ENCODE measurements around the gene SETD7.

The SETD7 gene

DNA sequence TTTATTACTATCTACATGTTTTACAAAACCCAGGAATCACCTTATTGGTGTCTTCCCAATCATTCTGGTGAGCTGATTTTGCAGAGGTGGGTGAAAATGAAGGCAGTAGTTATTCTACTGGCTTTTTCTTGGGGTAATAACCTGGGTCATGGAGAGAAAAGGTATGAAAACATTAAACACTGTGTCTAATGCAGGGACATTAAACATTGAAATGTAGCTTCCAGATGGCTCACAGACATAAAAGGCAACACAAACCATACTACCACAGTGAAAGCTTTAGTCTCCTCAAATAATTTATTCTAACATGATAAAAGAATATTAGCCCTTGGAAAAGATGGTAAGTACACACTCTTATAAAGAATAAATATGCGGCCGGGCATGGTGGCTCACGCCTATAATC lies 8.0 kb downstream of the SETD7 start:
- DNase-seq, result no peak

DNA sequence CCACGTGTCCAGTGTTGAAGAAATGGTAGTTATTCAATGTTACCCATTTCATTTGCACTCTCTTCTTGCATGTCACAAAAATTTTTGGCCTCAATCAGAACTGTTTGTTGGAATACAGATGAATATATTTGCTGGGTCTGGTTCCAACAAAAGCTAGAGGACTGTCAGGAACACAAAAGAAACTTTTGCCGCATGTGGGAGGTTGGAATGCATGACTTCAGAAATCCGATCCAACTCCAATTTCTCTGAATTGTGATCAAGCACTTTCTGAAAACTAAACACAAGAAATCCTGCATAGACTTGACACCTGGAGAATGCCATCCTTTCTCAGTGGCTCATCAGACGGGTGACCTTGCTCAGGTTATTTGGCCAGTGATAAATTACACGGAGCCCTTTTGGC lies 15.4 kb downstream of the SETD7 start:
- DNase-seq, result no peak

- DNase-seq, result no peak
These were observed 15.9 kb downstream of the SETD7 start for GRCh38 chr4:139540161-139540560.

GRCh38 chr4:139537292-139537691 lies 18.7 kb downstream of the SETD7 start:
- no peak for DNase-seq

DNA sequence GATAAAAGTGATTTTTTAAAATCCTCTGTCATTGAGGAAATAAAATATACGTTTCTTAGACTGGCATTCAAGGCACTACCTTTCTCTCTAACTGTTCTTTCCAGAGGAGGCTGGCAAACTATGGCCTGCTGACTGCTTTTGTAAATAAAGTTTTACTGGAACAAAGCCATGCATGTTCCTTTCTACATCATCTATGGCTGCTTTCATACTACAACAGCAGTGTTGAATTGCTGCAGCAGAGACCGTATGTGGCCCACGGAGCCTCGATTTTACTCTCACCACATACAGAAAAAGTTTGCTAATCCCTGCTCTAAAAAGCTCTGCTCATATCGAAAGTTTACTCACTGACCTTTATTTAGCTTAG lies 20.2 kb downstream of the SETD7 start:
- DNase-seq, result no peak

- DNase-seq, result no peak
These were observed 20.7 kb downstream of the SETD7 start for GRCh38 chr4:139535228-139535870.

- no peak for DNase-seq
These were observed 21.6 kb downstream of the SETD7 start for GRCh38 chr4:139534287-139534950.

DNA sequence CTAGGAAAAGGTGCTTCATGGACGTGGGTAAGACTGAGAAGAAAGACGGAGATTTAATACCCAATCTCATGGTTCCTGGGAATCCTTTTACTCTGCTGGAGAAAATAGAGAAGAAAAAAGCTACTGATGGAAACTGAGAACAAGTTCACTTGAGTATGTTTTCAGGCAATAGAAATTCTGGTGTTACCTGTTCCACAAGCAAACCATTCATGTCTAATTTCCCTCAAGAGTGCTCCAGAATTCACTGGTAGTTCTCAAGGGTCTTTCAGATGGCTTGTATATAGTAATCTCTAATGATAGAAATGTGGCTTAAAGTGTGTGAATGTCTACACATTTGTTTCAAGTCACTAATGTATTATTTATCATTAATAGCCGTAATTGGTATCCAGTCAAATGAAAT lies 22.5 kb downstream of the SETD7 start:
- DNase-seq, result no peak

DNA sequence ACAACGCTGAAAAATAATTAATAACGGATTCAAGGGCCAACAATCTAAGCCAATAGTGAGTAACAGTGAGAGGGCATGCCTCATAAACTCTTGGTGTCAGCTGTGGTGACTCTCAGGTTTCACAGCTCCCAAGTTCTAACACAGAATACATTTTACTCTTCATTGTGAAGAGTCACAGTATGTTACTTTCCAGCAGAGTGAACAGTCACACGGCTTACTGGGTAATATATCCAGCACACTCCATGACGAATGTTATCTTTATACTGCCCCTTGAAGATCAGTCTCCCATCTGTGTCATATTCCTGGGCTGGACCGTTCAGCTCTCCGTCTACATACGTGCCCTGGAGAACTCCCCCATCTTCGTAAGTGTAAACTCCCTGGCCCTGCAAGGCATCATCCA lies 23.1 kb downstream of the SETD7 start:
- DNase-seq, result no peak

DNA sequence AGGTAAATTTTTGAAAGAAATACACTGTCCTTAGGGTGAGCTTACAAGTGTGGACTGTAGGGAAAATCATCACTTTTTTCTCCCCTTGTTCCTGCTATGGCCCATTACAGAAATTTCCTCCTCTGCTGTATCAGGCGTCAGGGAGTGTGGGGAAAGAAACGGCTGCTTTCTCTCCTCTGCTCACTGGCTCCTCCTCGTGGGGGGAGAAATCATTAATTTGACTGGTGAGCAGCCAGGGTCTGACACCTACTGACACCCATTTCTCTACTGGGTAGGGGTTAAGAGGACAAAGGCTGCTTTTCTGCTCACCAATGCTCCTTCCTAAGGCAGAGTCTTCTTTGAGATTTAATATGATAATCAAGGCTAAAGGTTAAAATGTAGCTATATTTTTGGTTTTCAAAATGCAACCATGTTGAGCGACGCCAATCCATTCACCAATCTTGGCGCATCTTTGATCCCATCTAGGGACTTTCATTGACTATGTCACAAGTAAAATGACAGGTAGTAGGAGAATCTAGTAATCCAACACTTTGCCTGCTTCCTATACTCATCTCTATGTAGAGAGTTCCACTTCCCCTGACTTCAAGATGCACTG lies 25.1 kb downstream of the SETD7 start:
- DNase-seq, result peak; percentile 27

DNA sequence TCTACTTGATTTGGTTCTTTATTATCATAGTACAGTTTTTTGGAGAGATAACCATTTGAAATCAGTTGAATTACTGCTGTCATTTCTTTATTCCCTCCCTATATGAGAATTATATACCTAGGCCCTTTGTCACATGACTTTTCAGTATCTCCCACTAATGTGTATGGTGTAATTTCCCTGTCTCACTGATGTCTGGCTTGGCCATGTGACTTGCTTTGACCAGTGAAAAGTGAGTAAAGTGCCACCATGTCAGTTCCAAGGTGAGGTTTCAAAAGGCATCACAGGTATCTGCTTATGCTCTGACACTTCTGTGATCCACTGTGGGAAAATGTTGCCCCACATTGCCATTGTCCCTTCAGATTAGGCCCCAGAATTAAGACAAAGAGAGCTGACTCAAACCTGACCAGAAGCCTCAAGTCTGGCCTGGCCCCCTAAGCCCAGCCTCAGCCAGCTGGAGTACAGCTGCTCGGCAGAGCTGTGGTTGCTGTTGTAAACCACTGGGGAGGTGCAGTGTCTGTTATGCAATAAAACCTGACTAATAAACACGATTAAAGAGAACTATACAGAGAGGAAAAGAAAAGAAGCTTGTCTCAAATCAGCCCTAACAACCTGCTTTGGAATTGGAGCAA lies 27.5 kb downstream of the SETD7 start:
- DNase-seq, result no peak

GRCh38 chr4:139526928-139527327 lies 29.1 kb downstream of the SETD7 start:
- DNase-seq, result no peak

DNA sequence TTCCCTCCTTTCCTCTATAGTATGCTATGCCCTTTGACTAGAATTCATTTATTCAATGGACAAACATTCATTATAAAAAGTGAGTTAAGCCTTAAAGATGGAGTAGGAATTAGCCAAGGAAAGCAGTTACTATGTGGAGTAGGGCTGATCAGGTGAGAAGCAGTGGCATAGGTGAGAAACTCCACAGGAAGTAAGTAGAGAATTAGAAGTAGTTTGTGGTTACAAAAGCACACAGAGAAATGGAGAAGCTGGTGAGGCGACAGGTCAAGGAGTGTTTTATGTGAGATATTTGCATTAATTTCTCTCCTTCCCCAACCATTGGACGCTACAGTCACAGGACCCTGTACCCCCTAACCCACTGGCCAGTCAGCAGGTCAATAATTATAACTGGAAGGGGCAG lies 30.6 kb downstream of the SETD7 start:
- DNase-seq, result no peak

DNA sequence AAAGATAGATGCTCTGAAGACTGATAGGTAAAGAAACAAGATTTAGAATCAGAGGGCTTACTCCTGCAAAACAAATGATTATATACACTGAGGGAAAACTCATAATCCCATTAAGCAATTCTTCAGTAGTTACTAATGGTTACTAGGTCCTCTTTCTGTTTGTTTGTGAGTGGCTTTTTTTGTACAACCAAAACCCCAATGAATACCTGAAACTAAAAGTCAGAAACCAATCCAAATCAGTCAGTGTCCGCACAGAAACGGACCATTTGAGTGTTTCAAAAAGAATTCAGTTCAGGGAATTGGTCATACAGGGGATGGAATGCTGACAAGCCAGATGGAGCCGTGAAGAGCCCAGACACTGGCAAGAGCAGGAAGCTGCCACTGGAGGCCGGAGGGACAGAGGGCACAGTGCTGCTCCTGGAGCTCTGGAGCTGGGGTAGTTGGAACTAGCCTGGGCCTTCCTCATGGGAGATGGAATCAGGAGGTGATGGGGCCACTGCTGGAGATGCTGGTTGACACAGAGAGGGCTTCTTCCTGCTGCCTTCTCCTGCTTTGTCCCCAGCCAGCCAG lies 31.9 kb downstream of the SETD7 start:
- DNase-seq, result no peak

GRCh38 chr4:139523076-139523475 lies 32.9 kb downstream of the SETD7 start:
- no peak for DNase-seq

DNA sequence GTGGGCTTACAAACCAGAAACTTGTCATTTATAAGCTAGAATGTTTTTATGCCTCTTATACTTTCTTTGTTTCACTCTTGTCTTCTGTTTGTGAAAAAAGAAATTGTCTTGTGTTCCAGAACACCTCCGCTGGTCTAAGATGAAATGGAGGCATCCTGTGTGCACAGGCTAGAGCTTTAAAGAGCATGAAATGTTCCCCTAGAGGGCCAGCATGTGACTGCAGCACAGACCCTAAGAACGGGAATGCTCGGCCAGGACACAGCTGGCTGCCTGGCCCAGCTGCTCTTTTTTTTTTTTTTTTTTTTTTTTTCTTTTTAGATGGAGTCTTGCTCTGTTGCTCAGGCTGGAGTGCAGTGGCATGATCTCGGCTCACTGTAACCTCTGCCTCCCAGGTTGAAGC lies 33.6 kb downstream of the SETD7 start:
- DNase-seq, result no peak

DNA sequence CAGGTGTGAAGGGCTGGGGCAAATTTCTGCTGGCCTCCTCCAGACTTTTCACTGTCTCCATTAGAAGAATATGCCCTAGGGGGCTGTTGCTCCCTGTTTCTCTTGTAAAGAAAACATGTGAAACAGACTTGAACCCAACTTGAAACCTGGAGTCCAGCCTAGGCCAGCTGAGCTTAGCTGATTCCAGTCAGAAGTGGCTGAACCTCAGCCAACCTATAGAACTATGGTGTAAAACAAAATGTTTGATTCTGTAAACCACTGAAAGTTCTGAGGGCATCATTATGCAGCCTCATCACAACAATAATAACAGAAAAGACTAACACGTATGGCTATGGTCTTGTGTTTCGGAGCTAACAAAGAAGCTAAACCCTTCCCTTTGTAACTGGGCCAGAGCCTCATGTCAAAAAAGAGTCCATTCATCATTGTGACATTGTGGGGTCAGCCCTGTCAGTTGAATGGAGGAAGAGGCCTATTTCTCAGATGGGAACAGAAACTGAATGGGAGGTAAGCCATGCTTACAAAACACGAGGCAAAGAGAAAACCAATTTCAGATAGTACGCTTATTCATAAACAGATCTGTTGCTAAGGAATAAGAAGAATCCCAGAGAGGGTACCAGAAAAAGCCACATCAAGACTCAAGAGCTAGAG lies 34.1 kb downstream of the SETD7 start:
- no peak for DNase-seq

DNA sequence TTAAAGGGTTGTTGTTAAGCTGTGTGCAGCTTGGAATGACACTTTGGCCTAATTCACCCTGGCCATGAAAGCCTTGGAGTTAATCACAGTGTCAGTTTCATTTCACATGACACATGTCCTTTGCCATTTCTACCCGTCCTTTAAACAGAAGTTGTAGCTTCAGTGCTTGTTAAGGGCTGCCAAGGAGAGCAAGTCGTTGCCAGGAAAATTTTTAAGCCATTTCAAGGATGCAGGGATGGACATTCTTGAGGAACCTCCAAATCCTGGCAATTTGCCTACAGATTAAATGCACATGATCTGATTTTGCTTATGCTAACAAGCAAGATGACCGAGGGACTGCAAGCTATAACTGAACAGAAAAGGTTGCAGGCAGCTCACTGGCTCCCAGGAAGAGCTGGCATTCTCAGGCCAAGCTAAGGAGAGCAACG lies 40.5 kb downstream of the SETD7 start:
- no peak for DNase-seq

DNA sequence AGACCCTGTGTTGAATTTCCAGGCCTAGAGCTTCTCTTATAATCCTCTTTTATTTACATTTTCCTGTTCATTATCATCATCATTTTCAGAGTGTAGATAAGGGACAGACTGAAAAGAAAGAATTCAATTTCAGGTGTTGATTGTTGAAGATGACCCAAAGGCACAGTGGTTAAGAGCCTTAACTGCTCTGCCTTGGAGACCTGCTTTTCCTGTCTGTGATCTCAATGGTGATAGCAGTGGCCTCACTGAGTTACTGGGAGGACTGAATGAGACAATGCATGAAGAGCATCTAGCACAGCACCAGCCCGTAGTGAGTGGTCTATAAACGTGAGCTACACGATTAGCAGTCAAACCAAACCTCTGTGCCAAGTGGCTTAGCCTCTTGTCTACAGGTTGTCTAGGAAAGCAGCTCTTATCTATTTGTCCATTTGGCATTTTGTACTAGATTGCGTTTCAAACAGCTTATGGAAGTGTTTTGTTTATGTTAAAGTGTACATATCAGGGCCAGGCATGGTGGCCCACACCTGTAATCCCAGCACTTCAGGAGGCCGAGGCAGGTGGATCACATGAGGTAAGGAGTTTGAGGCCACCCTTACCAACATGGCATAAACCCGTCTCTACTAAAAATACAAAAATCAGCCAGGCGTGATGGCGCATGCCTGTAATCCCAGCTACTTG lies 41.5 kb downstream of the SETD7 start:
- DNase-seq, result no peak

DNA sequence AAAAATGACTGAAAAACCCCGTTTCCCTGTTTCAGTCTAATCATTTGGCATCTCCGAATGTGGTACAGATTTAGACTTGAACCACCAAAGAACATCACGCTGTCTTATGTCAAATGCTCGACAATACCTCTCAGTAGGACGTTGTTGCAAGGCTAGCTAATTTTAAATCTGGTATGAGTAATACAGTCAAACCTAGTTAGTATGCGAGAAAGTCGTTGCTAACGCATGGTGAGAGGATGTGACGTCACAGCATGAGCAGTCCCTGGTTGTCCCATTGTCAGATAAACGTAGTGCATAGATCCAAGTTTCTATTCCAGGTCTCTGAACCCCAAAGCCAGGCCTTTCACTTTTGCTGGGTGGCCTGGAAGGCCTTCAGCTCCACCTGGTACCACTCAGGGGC lies 44.7 kb downstream of the SETD7 start:
- no peak for DNase-seq

DNA sequence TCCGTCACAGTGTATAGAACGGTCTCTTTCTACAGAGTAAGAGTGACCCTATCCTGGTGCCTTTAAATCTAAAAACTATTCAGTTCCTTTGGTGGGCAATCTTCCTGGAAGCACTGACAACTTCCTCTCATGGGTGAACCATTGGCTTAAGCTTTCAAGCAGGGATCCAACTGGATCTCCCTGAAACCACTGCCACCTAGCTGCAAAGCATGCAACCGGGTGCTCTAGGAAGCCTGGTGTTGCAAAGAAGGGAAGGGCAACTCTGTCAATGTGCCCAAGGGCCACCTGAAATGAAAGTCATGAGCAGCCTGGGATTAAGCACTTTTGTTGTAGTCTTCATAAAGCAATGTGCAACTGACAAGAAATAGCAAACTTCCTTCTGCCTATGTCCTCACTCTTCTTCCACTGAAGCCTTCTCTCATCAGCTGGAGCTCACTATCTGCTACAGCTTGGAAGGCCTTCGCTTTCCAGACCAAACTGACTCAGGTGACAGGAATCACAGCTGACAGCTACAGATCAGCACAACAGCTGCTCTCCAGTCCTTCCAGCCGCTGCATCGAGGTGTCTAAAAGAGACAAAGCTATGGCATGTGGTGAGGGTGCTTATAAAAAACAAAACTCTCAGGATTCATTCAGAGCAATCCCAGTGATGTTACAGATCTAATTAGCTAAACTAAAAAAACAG lies 46.1 kb downstream of the SETD7 start:
- DNase-seq, result no peak

DNA sequence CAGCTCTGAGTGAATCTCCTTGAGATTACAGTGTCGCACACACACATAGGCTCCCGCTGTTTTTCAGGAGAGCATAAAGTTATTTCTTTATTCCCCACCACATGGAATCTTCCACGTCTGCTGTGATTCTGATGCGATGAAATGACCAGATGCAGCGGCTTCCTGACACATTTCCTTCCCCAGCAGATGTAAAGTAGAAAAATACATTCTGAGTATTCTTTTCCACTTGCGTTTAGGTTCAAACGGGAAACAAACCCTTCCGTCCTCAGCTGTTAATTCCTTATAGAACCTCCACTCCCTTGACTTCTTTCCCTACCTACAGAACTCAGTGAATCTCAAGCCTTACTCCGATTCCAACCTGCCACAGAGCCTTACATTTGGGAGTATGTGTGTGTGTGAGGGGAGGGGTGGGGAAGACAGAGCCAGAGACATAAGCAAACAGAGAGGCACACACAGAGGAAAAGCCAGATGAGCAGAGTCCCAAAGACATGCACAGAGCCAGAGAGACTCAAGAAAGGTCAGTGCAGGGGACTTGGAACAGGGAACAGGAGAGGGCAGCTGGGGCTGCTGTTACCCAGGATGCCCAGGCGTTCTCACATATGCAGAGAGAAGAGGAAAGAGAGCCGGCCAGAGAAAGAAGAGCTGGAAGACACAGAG lies 47.3 kb downstream of the SETD7 start:
- DNase-seq, result no peak

Data from activated effector memory CD4-positive, alpha-beta T cell treated with Interleukin-2 at 50 U/mL for 16 hours (primary cell).